AG04450 (cell line): ENCODE measurements around the gene ATAD1. TPM values are rescaled to one million over a fixed set of nuclear protein-coding genes. Genes with fewer than 3 reads are reported as not detected.

Experiments used
- CTCF ChIA-PET: fragments of 300-600, 350-600 bp; formaldehyde crosslinking; extraction: SDS; loops from one replicate; lab custom pipeline; 2022; ENCODE audit warnings: antibody characterized with exemption, inconsistent platforms; lab: Charles Lee
- POLR2A ChIA-PET: fragments of 350-600 bp; formaldehyde crosslinking; extraction: SDS; loops from one replicate; lab custom pipeline; 2021; ENCODE audit warnings: antibody characterized with exemption, inconsistent platforms; lab: Yijun Ruan, JAX
- DNase-seq: peaks from one replicate; pipeline ENCODE4 v3.0.0-alpha.2; 2011; ENCODE audit warnings: low read depth, low spot score
- H3K27ac ChIP-seq: one replicate; pipeline ENCODE4 v1.5.1; 2012; ENCODE audit warnings: low read depth, low read length, control low read depth
- H3K27me3 ChIP-seq: one replicate; pipeline ENCODE4 v1.6.0; 2012; ENCODE audit warnings: low read length; ENCODE audit not compliant: control insufficient read depth, insufficient read depth
- H3K4me3 ChIP-seq: 2 replicates; pipeline ENCODE4 v1.5.1; 2011; ENCODE audit warnings: mild to moderate bottlenecking, low read depth, low read length, control low read depth
- H3K9me3 ChIP-seq: 2 replicates; pipeline ENCODE4 v1.5.1; 2012; ENCODE audit warnings: low read length; ENCODE audit not compliant: control insufficient read depth, insufficient read depth
- polyA minus RNA-seq: library from RNA; depleted of rRNA, polyadenylated mRNA; stranded (reverse); fragments of >200 nt; gene quantifications from 2 replicates; pipeline ENCODE4 v1.2.3, GENCODE V29; 2011; rRNA and poly(A)+ RNA removed
- polyA plus RNA-seq: library from polyadenylated mRNA; depleted of rRNA; stranded (reverse); fragments of >200 nt; gene quantifications from 2 replicates; pipeline ENCODE4 v1.2.3, GENCODE V29; 2011; rRNA removed
- TF ChIP-seq, protein P1 (sequence below): IDR thresholded peaks from 2 replicates; pipeline ENCODE4 v1.5.1; 2011; ENCODE audit warnings: low read depth, low read length, control low read depth, inconsistent platforms

ATAD1 gene, protein sequence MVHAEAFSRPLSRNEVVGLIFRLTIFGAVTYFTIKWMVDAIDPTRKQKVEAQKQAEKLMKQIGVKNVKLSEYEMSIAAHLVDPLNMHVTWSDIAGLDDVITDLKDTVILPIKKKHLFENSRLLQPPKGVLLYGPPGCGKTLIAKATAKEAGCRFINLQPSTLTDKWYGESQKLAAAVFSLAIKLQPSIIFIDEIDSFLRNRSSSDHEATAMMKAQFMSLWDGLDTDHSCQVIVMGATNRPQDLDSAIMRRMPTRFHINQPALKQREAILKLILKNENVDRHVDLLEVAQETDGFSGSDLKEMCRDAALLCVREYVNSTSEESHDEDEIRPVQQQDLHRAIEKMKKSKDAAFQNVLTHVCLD
- 31.3 and 43.7 TPM in 2 replicates for polyA plus RNA-seq
- 15.3 and 32.2 TPM in 2 replicates for polyA minus RNA-seq

DNA sequence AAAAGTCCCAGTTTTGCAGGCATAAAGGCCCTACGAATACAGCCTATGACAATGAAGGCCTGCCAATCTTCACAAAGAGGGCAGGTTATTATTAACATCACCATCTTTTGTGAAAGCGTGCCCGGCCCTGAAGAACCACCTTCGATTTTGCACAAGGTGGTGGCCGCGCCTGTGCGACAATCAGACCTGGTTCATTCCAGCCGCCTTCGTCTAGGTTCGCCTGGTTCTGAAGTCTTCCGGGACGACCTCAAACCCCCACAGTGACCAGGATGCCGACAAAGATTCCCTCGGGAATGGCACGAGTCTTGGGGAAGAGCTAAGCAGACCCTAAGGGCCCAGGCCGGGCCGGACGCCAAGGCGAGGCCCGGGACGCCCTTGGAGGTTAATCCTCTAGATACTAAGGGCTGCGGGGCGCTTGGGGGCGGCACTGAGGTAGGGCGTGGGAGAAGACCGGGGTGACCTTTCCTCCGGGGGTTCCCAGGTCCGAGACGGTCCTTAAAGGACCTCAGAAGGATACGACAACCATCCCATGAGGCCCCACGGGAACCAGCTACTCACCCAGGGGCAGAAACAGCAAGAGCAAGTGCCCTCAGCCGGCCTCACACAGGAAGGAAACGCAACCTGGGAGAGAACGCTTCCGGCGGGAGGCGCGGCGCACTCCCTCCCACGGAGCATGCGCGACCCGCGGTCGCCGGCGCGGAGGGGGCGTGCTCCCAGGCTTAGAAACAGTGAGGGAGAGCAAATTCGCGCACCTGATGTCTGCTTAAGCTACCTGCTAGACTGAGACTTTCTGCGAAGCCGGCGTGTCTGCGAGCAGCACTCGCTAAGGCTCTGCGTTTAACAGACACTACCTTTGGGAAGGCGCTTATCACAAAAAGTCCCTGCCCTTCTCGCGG is at the start of gene ATAD1:
Gene ATAD1, minus strand, starts transcription at position 618 of the 896 bp plus-strand sequence. CDS start 3,627 bp downstream, outside the sequence.
- TF ChIP-seq, protein P1, sequence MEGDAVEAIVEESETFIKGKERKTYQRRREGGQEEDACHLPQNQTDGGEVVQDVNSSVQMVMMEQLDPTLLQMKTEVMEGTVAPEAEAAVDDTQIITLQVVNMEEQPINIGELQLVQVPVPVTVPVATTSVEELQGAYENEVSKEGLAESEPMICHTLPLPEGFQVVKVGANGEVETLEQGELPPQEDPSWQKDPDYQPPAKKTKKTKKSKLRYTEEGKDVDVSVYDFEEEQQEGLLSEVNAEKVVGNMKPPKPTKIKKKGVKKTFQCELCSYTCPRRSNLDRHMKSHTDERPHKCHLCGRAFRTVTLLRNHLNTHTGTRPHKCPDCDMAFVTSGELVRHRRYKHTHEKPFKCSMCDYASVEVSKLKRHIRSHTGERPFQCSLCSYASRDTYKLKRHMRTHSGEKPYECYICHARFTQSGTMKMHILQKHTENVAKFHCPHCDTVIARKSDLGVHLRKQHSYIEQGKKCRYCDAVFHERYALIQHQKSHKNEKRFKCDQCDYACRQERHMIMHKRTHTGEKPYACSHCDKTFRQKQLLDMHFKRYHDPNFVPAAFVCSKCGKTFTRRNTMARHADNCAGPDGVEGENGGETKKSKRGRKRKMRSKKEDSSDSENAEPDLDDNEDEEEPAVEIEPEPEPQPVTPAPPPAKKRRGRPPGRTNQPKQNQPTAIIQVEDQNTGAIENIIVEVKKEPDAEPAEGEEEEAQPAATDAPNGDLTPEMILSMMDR = peak; percentile 34

DNA sequence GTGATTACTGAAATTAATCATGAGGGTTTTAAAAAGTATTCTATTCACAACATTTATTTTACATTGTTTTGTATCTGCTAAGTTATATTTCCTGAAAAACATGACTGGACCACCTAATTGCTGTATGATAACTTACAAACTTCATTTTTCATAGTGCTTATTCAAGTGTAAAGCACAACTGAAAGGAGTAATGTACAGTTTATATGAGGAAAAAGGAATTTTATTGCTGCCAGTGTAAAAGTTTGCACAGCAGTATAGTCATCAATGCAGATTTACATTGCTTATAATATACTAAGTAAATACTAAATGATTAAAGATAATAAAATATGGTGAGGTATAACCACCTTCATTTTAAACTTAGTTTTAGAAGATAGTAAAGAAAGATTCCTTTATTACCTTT is 49.4 kb upstream of the ATAD1 start:
- H3K27me3 ChIP-seq = no peaks in the 10 kb centered on the region
- POLR2A ChIA-PET = no interaction called here
- TF ChIP-seq, protein P1 = no peak
- no peak overlapping the region for H3K27ac ChIP-seq
- CTCF ChIA-PET = no interaction called here
- no peak for DNase-seq
- H3K4me3 ChIP-seq = peak overlapping the region; percentile 91
- H3K9me3 ChIP-seq = no peaks in the 10 kb centered on the region

More for the DNA sequence above, at the start of gene ATAD1:
- peak; percentile 44 for DNase-seq
- CTCF ChIA-PET = interaction anchor here (0.6 to 1.3 kb wide), 4 partner anchors 28 to 572 kb away, joined by 3 to 6 read pairs (median 4); no protein-coding TSS in a partner anchor
- Histone ChIP-seq H3K27ac (peak within 1 kb of the TSS; percentile 69), H3K27me3 (no peaks in the 10 kb centered on the region), H3K4me3 (peak within 1 kb of the TSS; percentile 87), H3K9me3 (no peaks in the 10 kb centered on the region)
- POLR2A ChIA-PET = interaction anchor here (0.5 to 1.2 kb wide), 2 partner anchors 45 to 67 kb away, joined by 5 read pairs; partner anchors contain the start of genes KLLN and PTEN

DNA sequence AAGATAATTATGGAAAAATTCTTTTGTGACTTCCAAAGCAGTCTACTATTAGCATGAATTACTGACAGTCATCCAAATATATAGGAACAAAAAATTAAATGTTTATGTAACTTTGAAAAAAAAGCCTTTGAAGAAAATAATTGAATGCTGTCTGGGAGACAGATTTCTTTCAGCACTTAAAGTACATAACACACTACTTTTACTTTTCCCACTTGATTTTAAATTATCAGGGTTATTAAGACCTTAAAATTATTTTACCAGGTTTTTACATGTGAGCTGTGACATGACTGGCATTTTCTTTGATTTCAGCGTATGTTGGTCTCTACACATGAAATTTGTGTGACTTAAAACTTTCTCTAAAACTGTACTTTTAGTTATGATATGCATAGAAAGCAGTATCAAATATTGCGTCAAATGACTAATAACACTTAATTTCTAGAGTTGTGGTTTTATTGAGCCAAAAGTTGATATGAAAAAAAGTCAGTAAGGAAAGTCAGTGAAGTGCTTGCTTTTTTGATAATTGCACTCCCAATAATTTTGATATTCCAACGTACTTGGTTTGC is 48.5 kb upstream of the ATAD1 start:
- DNase-seq = no peak
- Histone ChIP-seq H3K27ac (no peak overlapping the region), H3K27me3 (no peaks in the 10 kb centered on the region), H3K4me3 (peak overlapping the region; percentile 91), H3K9me3 (no peaks in the 10 kb centered on the region)
- CTCF ChIA-PET = interaction anchor here (4.3 kb wide), 1 partner anchor 523 kb away, joined by 22 read pairs; no protein-coding TSS in a partner anchor
- POLR2A ChIA-PET = no interaction called here
- TF ChIP-seq, protein P1 = no peak

DNA sequence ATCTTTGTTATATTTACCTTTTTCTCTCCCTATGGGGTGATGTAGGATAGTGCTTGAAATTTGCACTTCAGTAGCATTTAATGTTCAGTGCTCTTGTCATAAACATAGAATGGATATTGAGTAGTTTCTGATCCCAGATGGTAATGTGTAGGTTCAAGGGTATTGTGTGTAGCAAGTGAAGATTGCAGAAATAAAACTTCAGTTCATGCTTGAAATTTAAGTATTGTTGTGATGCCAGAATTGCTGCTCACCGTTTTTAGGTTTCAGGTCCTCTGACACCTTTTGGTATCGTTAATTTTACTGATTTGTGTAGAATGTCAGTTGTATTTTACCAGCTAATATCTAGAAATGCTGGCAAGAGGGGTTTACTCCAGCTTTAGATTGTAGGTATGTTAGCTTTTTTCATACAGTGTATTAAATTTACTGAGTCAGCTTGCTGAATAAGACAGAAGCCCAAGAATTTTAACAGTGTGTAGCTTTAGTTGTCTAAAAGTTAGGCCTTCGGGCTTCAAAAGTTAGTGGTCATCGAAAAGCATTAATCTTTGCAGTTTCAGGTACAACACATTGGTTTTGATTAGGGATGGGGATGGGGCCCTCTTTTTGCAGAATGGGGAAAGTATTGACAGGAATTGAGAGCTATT is 47.3 kb upstream of the ATAD1 start:
- CTCF ChIA-PET = interaction anchor here (1.2 to 4.3 kb wide), 2 partner anchors 524 to 688 kb away, joined by 3 to 22 read pairs; no protein-coding TSS in a partner anchor
- no peaks in the 10 kb centered on the region for H3K27me3 ChIP-seq
- DNase-seq = no peak
- H3K9me3 ChIP-seq = no peaks in the 10 kb centered on the region
- POLR2A ChIA-PET = no interaction called here
- H3K27ac ChIP-seq = no peak overlapping the region
- TF ChIP-seq, protein P1 = no peak
- peak overlapping the region; percentile 91 for H3K4me3 ChIP-seq
